GM23338 (cell line): ENCODE data around the gene ADRA1B.

Experiments used
- POLR2AphosphoS5 ChIP-seq: IDR thresholded peaks from 2 replicates; pipeline ENCODE4 v1.6.1; 2016; ENCODE audit warnings: antibody characterized with exemption, low read depth
- TF ChIP-seq, protein P1 (sequence below): IDR thresholded peaks from one replicate; pipeline ENCODE4 v1.6.1; 2018; ENCODE audit warnings: antibody characterized with exemption; ENCODE audit not compliant: unreplicated experiment
- TF ChIP-seq, protein P2 (sequence below), 2 experiments: fragments of 200-600 bp in 1 of 2; sonication (generic) in 1 of 2; conservative IDR thresholded peaks; 2 replicates each; pipeline versions ENCODE4 v1.5.1 to v1.6.1; 2016 to 2017; ENCODE audit warnings: antibody characterized with exemption in 2 of 2, low read depth in 2 of 2, mild to moderate bottlenecking in 2 of 2, moderate library complexity in 1 of 2

DNA sequence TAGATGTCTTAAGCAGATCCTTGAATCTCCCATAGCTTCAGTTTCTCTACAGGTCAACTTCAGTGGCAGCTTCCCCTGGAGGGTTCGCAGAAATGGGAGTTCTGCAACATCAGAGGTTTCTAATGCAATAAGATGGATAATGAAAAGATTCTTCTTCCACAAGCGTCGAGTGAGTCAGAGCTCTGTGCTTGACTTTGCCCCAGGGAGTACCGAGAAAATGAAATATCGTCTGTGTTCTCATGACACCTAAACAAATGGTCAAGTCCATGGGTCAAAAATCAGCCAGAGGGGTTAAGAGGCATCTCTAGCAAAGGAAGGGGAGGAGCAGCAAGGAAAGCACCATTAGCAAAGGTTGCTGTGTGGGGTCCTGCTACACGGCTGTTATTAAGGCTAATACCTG, 3.2 kb upstream of the ADRA1B start:
- TF ChIP-seq, protein P1, sequence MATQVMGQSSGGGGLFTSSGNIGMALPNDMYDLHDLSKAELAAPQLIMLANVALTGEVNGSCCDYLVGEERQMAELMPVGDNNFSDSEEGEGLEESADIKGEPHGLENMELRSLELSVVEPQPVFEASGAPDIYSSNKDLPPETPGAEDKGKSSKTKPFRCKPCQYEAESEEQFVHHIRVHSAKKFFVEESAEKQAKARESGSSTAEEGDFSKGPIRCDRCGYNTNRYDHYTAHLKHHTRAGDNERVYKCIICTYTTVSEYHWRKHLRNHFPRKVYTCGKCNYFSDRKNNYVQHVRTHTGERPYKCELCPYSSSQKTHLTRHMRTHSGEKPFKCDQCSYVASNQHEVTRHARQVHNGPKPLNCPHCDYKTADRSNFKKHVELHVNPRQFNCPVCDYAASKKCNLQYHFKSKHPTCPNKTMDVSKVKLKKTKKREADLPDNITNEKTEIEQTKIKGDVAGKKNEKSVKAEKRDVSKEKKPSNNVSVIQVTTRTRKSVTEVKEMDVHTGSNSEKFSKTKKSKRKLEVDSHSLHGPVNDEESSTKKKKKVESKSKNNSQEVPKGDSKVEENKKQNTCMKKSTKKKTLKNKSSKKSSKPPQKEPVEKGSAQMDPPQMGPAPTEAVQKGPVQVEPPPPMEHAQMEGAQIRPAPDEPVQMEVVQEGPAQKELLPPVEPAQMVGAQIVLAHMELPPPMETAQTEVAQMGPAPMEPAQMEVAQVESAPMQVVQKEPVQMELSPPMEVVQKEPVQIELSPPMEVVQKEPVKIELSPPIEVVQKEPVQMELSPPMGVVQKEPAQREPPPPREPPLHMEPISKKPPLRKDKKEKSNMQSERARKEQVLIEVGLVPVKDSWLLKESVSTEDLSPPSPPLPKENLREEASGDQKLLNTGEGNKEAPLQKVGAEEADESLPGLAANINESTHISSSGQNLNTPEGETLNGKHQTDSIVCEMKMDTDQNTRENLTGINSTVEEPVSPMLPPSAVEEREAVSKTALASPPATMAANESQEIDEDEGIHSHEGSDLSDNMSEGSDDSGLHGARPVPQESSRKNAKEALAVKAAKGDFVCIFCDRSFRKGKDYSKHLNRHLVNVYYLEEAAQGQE = no peak
- TF ChIP-seq POLR2AphosphoS5 = no peak
- TF ChIP-seq, protein P2, sequence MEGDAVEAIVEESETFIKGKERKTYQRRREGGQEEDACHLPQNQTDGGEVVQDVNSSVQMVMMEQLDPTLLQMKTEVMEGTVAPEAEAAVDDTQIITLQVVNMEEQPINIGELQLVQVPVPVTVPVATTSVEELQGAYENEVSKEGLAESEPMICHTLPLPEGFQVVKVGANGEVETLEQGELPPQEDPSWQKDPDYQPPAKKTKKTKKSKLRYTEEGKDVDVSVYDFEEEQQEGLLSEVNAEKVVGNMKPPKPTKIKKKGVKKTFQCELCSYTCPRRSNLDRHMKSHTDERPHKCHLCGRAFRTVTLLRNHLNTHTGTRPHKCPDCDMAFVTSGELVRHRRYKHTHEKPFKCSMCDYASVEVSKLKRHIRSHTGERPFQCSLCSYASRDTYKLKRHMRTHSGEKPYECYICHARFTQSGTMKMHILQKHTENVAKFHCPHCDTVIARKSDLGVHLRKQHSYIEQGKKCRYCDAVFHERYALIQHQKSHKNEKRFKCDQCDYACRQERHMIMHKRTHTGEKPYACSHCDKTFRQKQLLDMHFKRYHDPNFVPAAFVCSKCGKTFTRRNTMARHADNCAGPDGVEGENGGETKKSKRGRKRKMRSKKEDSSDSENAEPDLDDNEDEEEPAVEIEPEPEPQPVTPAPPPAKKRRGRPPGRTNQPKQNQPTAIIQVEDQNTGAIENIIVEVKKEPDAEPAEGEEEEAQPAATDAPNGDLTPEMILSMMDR (conservative IDR thresholded peaks at IDR 0.05; ENCODE audit: low read depth in 2 of 2) = no peak
